MM.1S (cell line): ENCODE measurements around the gene OSGIN1.

ENCODE experiments used
- DNase-seq: peaks from one replicate; pipeline ENCODE4 v3.0.0-alpha.2; 2015
- H2AFZ ChIP-seq: fragments of 300-600 bp; sonication (generic); 2 replicates; pipeline ENCODE4 v1.6.0; 2016; ENCODE audit warnings: antibody characterized with exemption, low read length
- H3F3A ChIP-seq: fragments of 300-600 bp; sonication (generic); 2 replicates; pipeline ENCODE4 v1.6.1; 2016; ENCODE audit warnings: mild to moderate bottlenecking, antibody characterized with exemption, low read length, moderate library complexity, mixed read lengths; ENCODE audit not compliant: insufficient read depth
- H3K27ac ChIP-seq: fragments of 300-600 bp; sonication (generic); 2 replicates; pipeline ENCODE4 v1.5.1; 2016; ENCODE audit warnings: mild to moderate bottlenecking, low read length
- H3K27me3 ChIP-seq: fragments of 300-600 bp; sonication (generic); replicated peaks from 2 replicates; pipeline ENCODE4 v1.6.0; 2016; ENCODE audit warnings: low read length; ENCODE audit not compliant: insufficient read depth
- H3K36me3 ChIP-seq: fragments of 300-600 bp; sonication (generic); replicated peaks from 2 replicates; pipeline ENCODE4 v1.6.1; 2016; ENCODE audit warnings: mild to moderate bottlenecking, low read length, mixed read lengths; ENCODE audit not compliant: insufficient read depth
- H3K4me1 ChIP-seq: fragments of 300-600 bp; sonication (generic); 2 replicates; pipeline ENCODE4 v1.6.1; 2016; ENCODE audit warnings: low read length, mixed read lengths
- H3K4me2 ChIP-seq: fragments of 300-600 bp; sonication (generic); 2 replicates; pipeline ENCODE4 v1.6.0; 2016; ENCODE audit warnings: low read depth, low read length
- H3K4me3 ChIP-seq: fragments of 300-600 bp; sonication (generic); 2 replicates; pipeline ENCODE4 v1.5.1; 2016; ENCODE audit warnings: low read length, mixed read lengths
- H3K79me2 ChIP-seq: fragments of 300-600 bp; sonication (generic); 2 replicates; pipeline ENCODE4 v1.6.1; 2016; ENCODE audit warnings: mixed run types, low read length, mixed read lengths
- H3K9ac ChIP-seq: fragments of 300-600 bp; sonication (generic); 2 replicates; pipeline ENCODE4 v1.6.1; 2016; ENCODE audit warnings: low read length, mixed read lengths
- H3K9me2 ChIP-seq: fragments of 300-600 bp; sonication (generic); replicated peaks from 2 replicates; pipeline ENCODE4 v1.6.1; 2016; ENCODE audit warnings: mild to moderate bottlenecking, low read length, mixed read lengths; ENCODE audit not compliant: insufficient read depth
- H3K9me3 ChIP-seq: fragments of 300-600 bp; sonication (generic); replicated peaks from 2 replicates; pipeline ENCODE4 v1.6.1; 2016; ENCODE audit warnings: mild to moderate bottlenecking, low read length, mixed read lengths; ENCODE audit not compliant: insufficient read depth
- H4K20me1 ChIP-seq: fragments of 300-600 bp; sonication (generic); 2 replicates; pipeline ENCODE4 v1.6.1; 2016; ENCODE audit warnings: mild to moderate bottlenecking, low read length, moderate library complexity, mixed read lengths; ENCODE audit not compliant: insufficient read depth
- EZH2 ChIP-seq: fragments of 300-600 bp; sonication (generic); optimal IDR thresholded peaks from 2 replicates; pipeline ENCODE3; 2017; ENCODE audit warnings: low read depth, mild to moderate bottlenecking, antibody characterized with exemption, low read length, mixed read lengths
- EZH2phosphoT487 ChIP-seq: fragments of 300-600 bp; sonication (generic); IDR thresholded peaks from 2 replicates; pipeline ENCODE4 v1.6.1; 2018; ENCODE audit warnings: antibody characterized with exemption, low read length
- TF ChIP-seq, protein P1 (sequence below): fragments of 300-600 bp; sonication (generic); IDR thresholded peaks from 2 replicates; pipeline ENCODE4 v1.5.1; 2016; ENCODE audit warnings: antibody characterized with exemption, low read length, mixed read lengths

OSGIN1 gene

GRCh38 chr16:83959656-83960434 lies 6.8 kb downstream of the OSGIN1 start:
- H3K36me3 ChIP-seq = no peaks in the 10 kb centered on the region

GRCh38 chr16:83960521-83961249 lies 7.6 kb downstream of the OSGIN1 start:
- TF ChIP-seq EZH2 (no peak), EZH2phosphoT487 (no peak)
- TF ChIP-seq, protein P1, sequence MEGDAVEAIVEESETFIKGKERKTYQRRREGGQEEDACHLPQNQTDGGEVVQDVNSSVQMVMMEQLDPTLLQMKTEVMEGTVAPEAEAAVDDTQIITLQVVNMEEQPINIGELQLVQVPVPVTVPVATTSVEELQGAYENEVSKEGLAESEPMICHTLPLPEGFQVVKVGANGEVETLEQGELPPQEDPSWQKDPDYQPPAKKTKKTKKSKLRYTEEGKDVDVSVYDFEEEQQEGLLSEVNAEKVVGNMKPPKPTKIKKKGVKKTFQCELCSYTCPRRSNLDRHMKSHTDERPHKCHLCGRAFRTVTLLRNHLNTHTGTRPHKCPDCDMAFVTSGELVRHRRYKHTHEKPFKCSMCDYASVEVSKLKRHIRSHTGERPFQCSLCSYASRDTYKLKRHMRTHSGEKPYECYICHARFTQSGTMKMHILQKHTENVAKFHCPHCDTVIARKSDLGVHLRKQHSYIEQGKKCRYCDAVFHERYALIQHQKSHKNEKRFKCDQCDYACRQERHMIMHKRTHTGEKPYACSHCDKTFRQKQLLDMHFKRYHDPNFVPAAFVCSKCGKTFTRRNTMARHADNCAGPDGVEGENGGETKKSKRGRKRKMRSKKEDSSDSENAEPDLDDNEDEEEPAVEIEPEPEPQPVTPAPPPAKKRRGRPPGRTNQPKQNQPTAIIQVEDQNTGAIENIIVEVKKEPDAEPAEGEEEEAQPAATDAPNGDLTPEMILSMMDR = no peak
- H2AFZ ChIP-seq = no peak overlapping the region
- H3K4me2 ChIP-seq = no peak overlapping the region
- H3K27ac ChIP-seq = no peak overlapping the region
- H3K79me2 ChIP-seq = no peaks in the 10 kb centered on the region
- H3K27me3 ChIP-seq = no peaks in the 10 kb centered on the region
- H3K9me2 ChIP-seq = no peaks in the 10 kb centered on the region
- H3K4me3 ChIP-seq = no peak overlapping the region
- no peaks in the 10 kb centered on the region for H4K20me1 ChIP-seq
- no peak for DNase-seq
- H3K4me1 ChIP-seq = no peaks in the 10 kb centered on the region
- H3K36me3 ChIP-seq = no peaks in the 10 kb centered on the region
- no peaks in the 10 kb centered on the region for H3F3A ChIP-seq
- no peaks in the 10 kb centered on the region for H3K9me3 ChIP-seq
- no peak overlapping the region for H3K9ac ChIP-seq

More at GRCh38 chr16:83959656-83960434, 6.8 kb downstream of the OSGIN1 start:
- Histone ChIP-seq H3F3A (no peaks in the 10 kb centered on the region), H3K4me1 (no peaks in the 10 kb centered on the region), H3K9ac (no peak overlapping the region), H3K9me2 (no peaks in the 10 kb centered on the region), H3K9me3 (no peaks in the 10 kb centered on the region), H3K4me2 (no peak overlapping the region), H3K4me3 (no peak overlapping the region), H4K20me1 (no peaks in the 10 kb centered on the region), H3K27me3 (no peaks in the 10 kb centered on the region), H2AFZ (no peak overlapping the region), H3K27ac (no peak overlapping the region), H3K79me2 (no peaks in the 10 kb centered on the region)
- TF ChIP-seq, protein P1 = no peak
- TF ChIP-seq EZH2 = no peak
- no peak for TF ChIP-seq EZH2phosphoT487
- DNase-seq = no peak

DNA sequence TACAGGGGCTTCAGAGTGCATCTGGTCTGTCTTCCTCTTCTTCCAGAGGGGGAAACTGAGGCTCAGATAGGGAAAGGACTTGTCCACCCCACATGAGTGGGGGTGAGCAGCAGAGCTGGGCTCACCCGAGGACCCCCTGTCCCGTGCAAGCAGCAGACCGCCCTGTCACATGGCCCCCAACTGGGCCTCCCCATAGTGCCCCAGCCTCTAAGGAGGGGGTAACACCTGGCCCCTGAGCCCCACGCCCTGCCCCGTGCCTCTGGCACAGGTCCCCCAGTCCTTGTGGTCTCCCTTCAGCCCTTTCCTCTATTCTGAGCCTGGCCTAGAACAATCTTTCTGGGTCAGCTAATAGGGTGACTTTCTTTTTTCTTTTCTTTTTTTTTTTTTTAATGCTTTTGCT lies 8.6 kb downstream of the OSGIN1 start:
- no peaks in the 10 kb centered on the region for H3K79me2 ChIP-seq
- no peaks in the 10 kb centered on the region for H3K9me2 ChIP-seq
- TF ChIP-seq EZH2 = no peak
- TF ChIP-seq, protein P1 = no peak
- TF ChIP-seq EZH2phosphoT487 = no peak
- H3K9ac ChIP-seq = no peak overlapping the region
- H3K27ac ChIP-seq = no peak overlapping the region
- H2AFZ ChIP-seq = no peak overlapping the region
- H4K20me1 ChIP-seq = no peaks in the 10 kb centered on the region
- no peak overlapping the region for H3K4me3 ChIP-seq
- no peak overlapping the region for H3K4me2 ChIP-seq
- no peaks in the 10 kb centered on the region for H3K9me3 ChIP-seq
- no peaks in the 10 kb centered on the region for H3K27me3 ChIP-seq
- H3K36me3 ChIP-seq = no peaks in the 10 kb centered on the region
- H3F3A ChIP-seq = no peaks in the 10 kb centered on the region
- DNase-seq = no peak
- H3K4me1 ChIP-seq = no peaks in the 10 kb centered on the region
